Gastroesophageal sphincter (tissue), 3 donors: ENCODE measurements around the gene MEF2A.

Experiments used
- CTCF ChIP-seq, 4 experiments: fragments of 200-600 bp in 2 of 4; fragments of 450-650 bp in 2 of 4; sonication (generic) in 1 of 4; IDR thresholded peaks; one replicate each; pipeline ENCODE4 v1.5.1; 2017 to 2019; ENCODE audit warnings: antibody characterized with exemption in 4 of 4, mild to moderate bottlenecking in 2 of 4, moderate library complexity in 2 of 4
- POLR2A ChIP-seq, 2 donors: fragments of 450-650 bp; IDR thresholded peaks; one replicate each; pipeline ENCODE4 v1.6.1; 2017; ENCODE audit warnings: antibody characterized with exemption in 2 of 2, mild to moderate bottlenecking in 2 of 2, moderate library complexity in 1 of 2

GRCh38 chr15:99662903-99663302, 97.1 kb downstream of the MEF2A start:
- TF ChIP-seq CTCF (IDR thresholded peaks at IDR 0.05) (no peak), POLR2A (IDR thresholded peaks at IDR 0.05) (no peak)
